ENCODE data around the gene MPP2. TPM values are rescaled to one million over a fixed set of nuclear protein-coding genes. Genes with fewer than 3 reads are reported as not detected.

MPP2 gene
- total and polyA plus RNA-seq, 2 of the 13 experiments (the other 11 are each of a cell fraction or from before 2014, with no cell fraction given) = 0.20 to 1.7 TPM

GRCh38 chr17:43888548-43888947 is 18.8 kb downstream of the MPP2 start (continued):
- TF ChIP-seq ZNF704 (CRISPR knock-in tag; IDR thresholded peaks at IDR 0.05; ENCODE audit: borderline replicate concordance) (no peak), KMT2B (CRISPR knock-in tag; IDR thresholded peaks at IDR 0.05) (no peak), FOSL1 (CRISPR knock-in tag; IDR thresholded peaks at IDR 0.05; ENCODE audit: borderline replicate concordance) (no peak), HMG20B (CRISPR knock-in tag; conservative IDR thresholded peaks at IDR 0.05) (no peak), ZBTB3 (CRISPR knock-in tag; IDR thresholded peaks at IDR 0.05; ENCODE audit: borderline replicate concordance, low read depth) (no peak)

GRCh38 chr17:43882761-43883415 is 24.4 kb downstream of the MPP2 start:
- H3K79me2 ChIP-seq (ENCODE audit: insufficient read depth, low read length) = no peaks in the 10 kb centered on the region
- ChIA-PET CTCF (ENCODE audit: low intra/inter-chr PET ratio, low total read pairs) (no interaction called here), POLR2A (no interaction called here)
- intact Hi-C loops (cut with micrococcal nuclease; ENCODE audit: unreplicated experiment) = no loop called here
- H3K27ac ChIP-seq (ENCODE audit: extremely low read length, insufficient read depth, low read length) = no peak overlapping the region
- WGBS (ENCODE audit: low lambda C conversion rate) = 44% methylated on average over 6 of the region's 14 CpGs
- H3K27me3 ChIP-seq (ENCODE audit: control insufficient read depth in 1 of 2, insufficient read depth in 2 of 2, low read length in 2 of 2) = peaks cover 0 to 16% of the 10 kb centered on the region in 2 experiments; a peak in 2 of 5 replicates
- FAIRE-seq (no peak), ATAC-seq (no peak), DNase-seq (ENCODE audit: low spot score) (no peak)
- H4K20me1 ChIP-seq (ENCODE audit: insufficient read depth, low read length) = no peaks in the 10 kb centered on the region; the same call in 1 of the 2 replicates
- H2AFZ ChIP-seq (ENCODE audit: low read length) = no peak overlapping the region
- no peaks in the 10 kb centered on the region for H3K36me3 ChIP-seq (replicated peaks in 1 of 2; ENCODE audit: control insufficient read depth in 1 of 2, insufficient read depth in 2 of 2, low read length in 2 of 2)
- H3K4me3 ChIP-seq (replicated peaks in 1 of 3; ENCODE audit: insufficient read depth in 1 of 3, low read depth in 2 of 3, low read length in 3 of 3) = no peak overlapping the region
- H3K9ac ChIP-seq (ENCODE audit: insufficient read depth, low read depth, low read length) = no peak overlapping the region
- no peak overlapping the region for H3K4me2 ChIP-seq (ENCODE audit: low read depth, low read length)
- BruUV-seq (replicated peaks) = no TSS peak
- H3K9me3 ChIP-seq (ENCODE audit: low read length) = no peaks in the 10 kb centered on the region
- H3K4me1 ChIP-seq (ENCODE audit: insufficient read depth, low read length) = peaks cover 8% of the 10 kb centered on the region
- in situ Hi-C loops (cut with HindIII; ENCODE audit: extremely low pct_ligation_motif_present, low pct_unique_long_range_greater_than_20kb) = no loop called here
- TF ChIP-seq ATF7-NPFF (CRISPR knock-in tag; IDR thresholded peaks at IDR 0.05; ENCODE audit: low read depth) (no peak), ZNF570 (CRISPR knock-in tag; IDR thresholded peaks at IDR 0.05; ENCODE audit: borderline replicate concordance) (no peak), ZNF335 (CRISPR knock-in tag; IDR thresholded peaks at IDR 0.05) (no peak), AKAP8 (CRISPR knock-in tag; IDR thresholded peaks at IDR 0.05) (no peak), ZBTB33 (CRISPR knock-in tag; IDR thresholded peaks at IDR 0.05) (no peak), PRPF4 (IDR thresholded peaks at IDR 0.05; ENCODE audit: low read depth, low read length, poor library complexity, severe bottlenecking) (no peak), PAXIP1 (CRISPR knock-in tag; conservative IDR thresholded peaks at IDR 0.05) (no peak), ZNF572 (CRISPR knock-in tag; IDR thresholded peaks at IDR 0.05) (no peak), RORA (CRISPR knock-in tag; IDR thresholded peaks at IDR 0.05) (no peak), HNRNPL (IDR thresholded peaks at IDR 0.05; ENCODE audit: low read depth, low read length) (no peak), JDP2 (CRISPR knock-in tag; IDR thresholded peaks at IDR 0.05; ENCODE audit: borderline replicate concordance) (no peak)

Data from HepG2 (cell line).